HepG2 (cell line): Measurements from ENCODE around the gene SLC36A2.

Source experiments
- HMGXB4 ChIP-seq, 2 experiments: sonication (generic) in 1 of 2; formaldehyde crosslinking in 1 of 2; IDR thresholded peaks; 2 replicates each; pipeline versions ENCODE4 v1.4.0 to v1.6.1; 2018 to 2020; ENCODE audit warnings: missing genetic modification reagents in 2 of 2, borderline replicate concordance in 1 of 2, low read depth in 1 of 2, mild to moderate bottlenecking in 1 of 2, missing biosample characterization in 1 of 2
- MXI1 ChIP-seq: IDR thresholded peaks from 3 replicates; pipeline ENCODE4 v1.6.1; 2012; ENCODE audit warnings: low read depth, low read length, inconsistent platforms, borderline replicate concordance
- RNF2 ChIP-seq: fragments of 450-650 bp; conservative IDR thresholded peaks from 2 replicates; pipeline ENCODE4 v1.6.1; 2016; ENCODE audit warnings: low read depth

- TF ChIP-seq RNF2 (no peak), HMGXB4 (CRISPR knock-in tag; IDR thresholded peaks at IDR 0.05; ENCODE audit: borderline replicate concordance in 1 of 2, low read depth in 1 of 2) (no peak), MXI1 (no peak)
These were observed 76.0 kb downstream of the SLC36A2 start for GRCh38 chr5:151271336-151271735.
